GM19328 (cell line): ENCODE results near the gene ENAH.

Source experiments
- ATAC-seq: cut with Tn5 transposase; IDR thresholded peaks from one replicate; pipeline ENCODE4 v1.9.1; 2021; ENCODE audit warnings: mild to moderate bottlenecking, moderate library complexity; ENCODE audit not compliant: unreplicated experiment

Gene ENAH

GRCh38 chr1:225573216-225573615, 79.7 kb downstream of the ENAH start:
- no peak for ATAC-seq

- no peak for ATAC-seq
Observed at GRCh38 chr1:225572422-225572821, 80.5 kb downstream of the ENAH start.

GRCh38 chr1:225567789-225568188, 85.1 kb downstream of the ENAH start:
- ATAC-seq = no peak

- no peak for ATAC-seq
Observed at GRCh38 chr1:225565847-225566246, 87.1 kb downstream of the ENAH start.

GRCh38 chr1:225561675-225562074, 91.2 kb downstream of the ENAH start:
- ATAC-seq = no peak

- ATAC-seq = no peak
Observed at GRCh38 chr1:225559902-225560301, 93.0 kb downstream of the ENAH start.

- no peak for ATAC-seq
Observed at GRCh38 chr1:225559326-225559725, 93.6 kb downstream of the ENAH start.

GRCh38 chr1:225556694-225557093, 96.2 kb downstream of the ENAH start:
- ATAC-seq = no peak

- ATAC-seq = no peak
Observed at GRCh38 chr1:225555821-225556220, 97.1 kb downstream of the ENAH start.

- no peak for ATAC-seq
Observed at GRCh38 chr1:225554216-225554812, 98.6 kb downstream of the ENAH start.

GRCh38 chr1:225549821-225550220, 103.1 kb downstream of the ENAH start:
- no peak for ATAC-seq

- no peak for ATAC-seq
Observed at GRCh38 chr1:225548140-225548857, 104.6 kb downstream of the ENAH start.

- ATAC-seq = no peak
Observed at GRCh38 chr1:225545649-225546048, 107.3 kb downstream of the ENAH start.

GRCh38 chr1:225544924-225545323, 108.0 kb downstream of the ENAH start:
- ATAC-seq = no peak

GRCh38 chr1:225544263-225544662, 108.7 kb downstream of the ENAH start:
- no peak for ATAC-seq

GRCh38 chr1:225543350-225543749, 109.6 kb downstream of the ENAH start:
- ATAC-seq = no peak

- no peak for ATAC-seq
Observed at GRCh38 chr1:225541383-225541782, 111.5 kb downstream of the ENAH start.

- ATAC-seq = no peak
Observed at GRCh38 chr1:225539575-225539974, 113.3 kb downstream of the ENAH start.

- no peak for ATAC-seq
Observed at GRCh38 chr1:225539069-225539468, 113.9 kb downstream of the ENAH start.

GRCh38 chr1:225537554-225538251, 115.2 kb downstream of the ENAH start:
- no peak for ATAC-seq

GRCh38 chr1:225535280-225535679, 117.6 kb downstream of the ENAH start:
- ATAC-seq = no peak

GRCh38 chr1:225534772-225535171, 118.2 kb downstream of the ENAH start:
- ATAC-seq = no peak
